H1 (cell line): ENCODE results near the gene SORCS3.
A peak's percentile ranks its signal among the peaks of the same experiment; 100 is the strongest.

Experiments
- CTCF ChIP-seq, 3 experiments: IDR thresholded peaks; 1 replicate in 2 of 3; 2 replicates in 1 of 3; pipeline versions ENCODE4 v1.5.1 to v1.6.1; 2011; ENCODE audit warnings: low read length in 3 of 3, mild to moderate bottlenecking in 3 of 3, inconsistent platforms in 2 of 3, low read depth in 1 of 3, moderate library complexity in 1 of 3; ENCODE audit not compliant: insufficient read depth in 1 of 3; ENCODE audit errors: control extremely low read depth in 1 of 3
- EGR1 ChIP-seq: IDR thresholded peaks from 2 replicates; pipeline ENCODE4 v1.6.1; 2011; ENCODE audit warnings: low read depth, low read length, borderline replicate concordance
- HDAC6 ChIP-seq: IDR thresholded peaks from one replicate; pipeline ENCODE4 v1.7.1; 2012; ENCODE audit warnings: low read depth, mild to moderate bottlenecking, inconsistent platforms, low read length, moderate library complexity
- MAFK ChIP-seq: IDR thresholded peaks from 2 replicates; pipeline ENCODE4 v1.6.1; 2012; ENCODE audit warnings: low read depth, mild to moderate bottlenecking, improper control_type of control experiment, low read length
- POLR2A ChIP-seq, 2 experiments: IDR thresholded peaks; 1 replicate in 1 of 2; 2 replicates in 1 of 2; pipeline ENCODE4 v1.6.1; 2011; ENCODE audit warnings: low read depth in 2 of 2, low read length in 2 of 2, mild to moderate bottlenecking in 2 of 2; ENCODE audit errors: control extremely low read depth in 1 of 2
- RXRA ChIP-seq: IDR thresholded peaks from 2 replicates; pipeline ENCODE4 v1.6.1; 2011; ENCODE audit warnings: low read depth, mild to moderate bottlenecking, low read length, moderate library complexity; ENCODE audit not compliant: insufficient read depth
- SRF ChIP-seq: IDR thresholded peaks from 2 replicates; pipeline ENCODE4 v1.6.1; 2011; ENCODE audit warnings: mild to moderate bottlenecking, low read depth, low read length, moderate library complexity
- ZNF274 ChIP-seq: IDR thresholded peaks from 2 replicates; pipeline ENCODE4 v1.7.0; 2012; ENCODE audit warnings: low read length, borderline replicate concordance; ENCODE audit errors: extremely low read depth

DNA sequence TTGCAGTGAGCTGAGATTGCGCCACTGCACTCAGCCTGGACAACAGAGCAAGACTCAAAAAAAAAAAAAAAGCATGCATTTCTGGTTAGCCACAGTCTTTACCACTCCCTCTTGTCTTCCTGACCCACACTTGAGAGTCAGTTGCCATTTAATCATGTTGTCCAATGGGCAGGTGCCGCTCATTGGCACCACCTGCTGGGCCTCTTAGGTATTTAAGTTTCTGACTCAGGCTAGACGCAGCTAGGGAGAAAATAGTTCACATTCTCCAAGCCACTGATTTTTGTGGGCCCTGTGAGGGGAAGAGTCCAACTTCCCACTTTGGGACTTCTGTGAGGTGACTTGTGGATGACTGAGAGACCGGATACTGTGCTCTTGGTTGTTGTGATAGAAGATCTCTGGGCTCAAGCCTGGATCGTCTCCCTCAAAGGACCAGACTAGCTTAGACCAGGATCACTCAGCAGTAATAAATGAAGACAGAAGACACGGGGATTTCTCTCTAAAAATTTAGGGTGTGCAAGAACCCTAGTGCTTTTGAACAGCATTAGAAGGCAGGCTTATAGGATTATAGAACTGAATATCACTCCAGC, 26.8 kb upstream of the SORCS3 start:
- TF ChIP-seq CTCF (IDR thresholded peaks at IDR 0.05; ENCODE audit: control extremely low read depth in 1 of 3, insufficient read depth in 1 of 3, low read depth in 1 of 3, low read length in 3 of 3), result peak; percentile 49 to 71 (median 66)
- no peak for TF ChIP-seq RXRA
- no peak for TF ChIP-seq SRF
- TF ChIP-seq EGR1, result no peak
- no peak for TF ChIP-seq MAFK
- no peak for TF ChIP-seq POLR2A (IDR thresholded peaks at IDR 0.05; ENCODE audit: control extremely low read depth in 1 of 2, low read depth in 2 of 2, low read length in 2 of 2)
- TF ChIP-seq HDAC6, result no peak
- TF ChIP-seq ZNF274, result no peak
